HG03159 (cell line): Measurements from ENCODE around the gene PSMB8.

ENCODE experiments used
- ATAC-seq: cut with Tn5 transposase; IDR thresholded peaks from one replicate; pipeline ENCODE4 v1.9.1; 2021; ENCODE audit warnings: mild to moderate bottlenecking, moderate library complexity; ENCODE audit not compliant: unreplicated experiment

PSMB8 gene

DNA sequence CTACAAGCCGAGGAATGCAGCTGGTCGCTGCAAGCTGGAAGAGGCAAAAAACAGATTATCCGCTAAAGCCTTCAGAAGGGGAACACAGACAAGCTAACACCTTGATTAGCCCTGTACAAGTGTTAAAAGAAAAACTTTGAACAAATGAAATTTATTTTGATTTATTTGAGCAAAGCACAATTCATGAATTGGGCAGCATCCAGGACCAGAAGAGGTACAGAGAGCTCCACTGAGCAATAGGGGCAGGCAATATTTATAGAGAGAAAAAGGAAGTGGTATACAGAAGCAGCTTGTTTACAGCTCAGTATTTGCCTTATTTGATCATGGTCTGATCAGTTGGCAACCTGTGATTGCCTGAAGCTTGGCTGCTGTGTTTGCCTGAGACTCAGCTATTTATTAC lies 44.7 kb downstream of the PSMB8 start:
- ATAC-seq, result no peak

DNA sequence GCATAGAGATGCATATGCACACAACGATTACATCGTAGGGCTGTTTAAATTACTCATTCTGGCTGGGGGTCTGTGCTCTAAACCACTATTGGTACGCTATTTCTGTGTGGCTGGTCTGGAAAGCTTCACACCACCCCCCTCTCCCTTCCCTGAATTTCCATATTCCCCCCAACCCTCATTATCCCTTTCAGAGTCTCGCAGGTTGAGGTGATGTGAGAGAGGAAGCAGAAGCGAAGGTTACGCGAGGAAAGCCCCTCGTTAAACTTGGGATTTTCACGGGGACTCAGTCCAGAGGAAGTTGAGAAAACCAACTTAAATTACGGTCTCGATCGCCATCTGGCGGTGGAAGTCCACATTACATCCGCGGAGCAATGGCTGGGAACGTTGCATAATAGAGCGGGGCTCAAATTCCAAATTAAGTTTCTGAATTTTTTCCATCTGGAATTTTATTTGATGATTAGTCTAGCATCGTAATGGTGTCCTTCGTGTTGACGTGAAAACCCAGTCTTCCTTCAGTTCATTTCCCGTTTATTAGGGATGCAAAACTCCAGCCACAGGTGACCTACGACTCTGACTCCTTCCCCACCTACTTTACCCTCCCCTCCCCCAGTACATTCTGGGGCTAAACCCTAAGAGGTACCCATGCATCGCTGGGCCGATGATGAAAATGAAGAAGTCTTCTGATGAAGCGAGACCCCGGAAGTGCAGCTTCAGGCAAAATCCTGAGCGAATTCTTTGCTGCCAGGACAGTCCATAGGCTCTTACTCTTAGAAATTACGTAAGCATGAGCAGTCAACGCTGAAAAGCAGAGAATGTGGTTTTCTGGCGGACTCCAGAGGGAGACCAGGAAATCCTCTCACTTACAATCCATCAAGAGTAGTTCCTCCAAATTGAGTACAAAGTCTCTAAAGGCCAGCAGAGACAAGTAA lies 46.7 kb downstream of the PSMB8 start:
- ATAC-seq, result no peak

DNA sequence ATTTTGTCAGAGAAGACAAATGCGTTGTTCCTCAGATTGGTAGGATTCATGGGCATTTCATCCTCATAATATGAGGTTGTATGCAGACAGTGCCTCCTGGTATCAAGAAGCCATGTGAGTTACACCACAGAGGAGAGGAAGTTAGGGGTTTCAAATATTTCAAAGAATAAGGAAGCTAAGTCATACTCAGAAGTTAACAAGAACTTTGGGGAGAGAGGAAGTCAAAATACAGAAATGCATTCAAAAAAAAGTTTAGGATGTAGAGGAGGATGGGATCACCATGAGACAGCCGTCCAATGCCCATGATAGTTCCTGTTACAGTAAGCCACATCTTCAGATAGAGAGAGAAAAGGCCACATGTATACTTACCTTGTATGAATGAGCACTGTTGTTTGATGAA lies 49.3 kb downstream of the PSMB8 start:
- ATAC-seq, result no peak

GRCh38 chr6:32792901-32793435 lies 50.9 kb downstream of the PSMB8 start:
- no peak for ATAC-seq
